OCI-LY3 (cell line): ENCODE results near the gene TCN2.

Experiments
- EZH2phosphoT487 ChIP-seq: fragments of 200-600 bp; shearing (Covaris generic); IDR thresholded peaks from 2 replicates; pipeline ENCODE4 v1.6.1; 2018; ENCODE audit warnings: antibody characterized with exemption, mixed run types, low read depth
- TF ChIP-seq, protein P1 (sequence below): fragments of 200-600, 300-600 bp; sonication (generic); IDR thresholded peaks from 2 replicates; pipeline ENCODE4 v1.5.1; 2014; ENCODE audit warnings: antibody characterized with exemption, low read length, low read depth

GRCh38 chr22:30582788-30583545 lies 24.0 kb upstream of the TCN2 start:
- TF ChIP-seq, protein P1, sequence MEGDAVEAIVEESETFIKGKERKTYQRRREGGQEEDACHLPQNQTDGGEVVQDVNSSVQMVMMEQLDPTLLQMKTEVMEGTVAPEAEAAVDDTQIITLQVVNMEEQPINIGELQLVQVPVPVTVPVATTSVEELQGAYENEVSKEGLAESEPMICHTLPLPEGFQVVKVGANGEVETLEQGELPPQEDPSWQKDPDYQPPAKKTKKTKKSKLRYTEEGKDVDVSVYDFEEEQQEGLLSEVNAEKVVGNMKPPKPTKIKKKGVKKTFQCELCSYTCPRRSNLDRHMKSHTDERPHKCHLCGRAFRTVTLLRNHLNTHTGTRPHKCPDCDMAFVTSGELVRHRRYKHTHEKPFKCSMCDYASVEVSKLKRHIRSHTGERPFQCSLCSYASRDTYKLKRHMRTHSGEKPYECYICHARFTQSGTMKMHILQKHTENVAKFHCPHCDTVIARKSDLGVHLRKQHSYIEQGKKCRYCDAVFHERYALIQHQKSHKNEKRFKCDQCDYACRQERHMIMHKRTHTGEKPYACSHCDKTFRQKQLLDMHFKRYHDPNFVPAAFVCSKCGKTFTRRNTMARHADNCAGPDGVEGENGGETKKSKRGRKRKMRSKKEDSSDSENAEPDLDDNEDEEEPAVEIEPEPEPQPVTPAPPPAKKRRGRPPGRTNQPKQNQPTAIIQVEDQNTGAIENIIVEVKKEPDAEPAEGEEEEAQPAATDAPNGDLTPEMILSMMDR, result no peak
- TF ChIP-seq EZH2phosphoT487, result no peak
